T-helper 2 cell treated with Interferon-gamma antibody and Interleukin-4, amounts not matched to agents 100 ng/mL and 5 ng/mL, for 36 hours (primary cell): Measurements from ENCODE around the gene MGLL. TPM values are rescaled to one million over a fixed set of nuclear protein-coding genes. Genes with fewer than 3 reads are reported as not detected.

Source experiments
- intact Hi-C: fragments of 100-400 bp; cut with micrococcal nuclease; formaldehyde crosslinking; loops from one replicate; pipeline ENCODE4 v1.15.1; 2023
- total RNA-seq: library from RNA; stranded (reverse); gene quantifications from 2 replicates; pipeline ENCODE4 v1.2.3, GENCODE V29; 2022

The MGLL gene
- total RNA-seq, 1 donor from 2014 or later: 3.8 TPM

DNA sequence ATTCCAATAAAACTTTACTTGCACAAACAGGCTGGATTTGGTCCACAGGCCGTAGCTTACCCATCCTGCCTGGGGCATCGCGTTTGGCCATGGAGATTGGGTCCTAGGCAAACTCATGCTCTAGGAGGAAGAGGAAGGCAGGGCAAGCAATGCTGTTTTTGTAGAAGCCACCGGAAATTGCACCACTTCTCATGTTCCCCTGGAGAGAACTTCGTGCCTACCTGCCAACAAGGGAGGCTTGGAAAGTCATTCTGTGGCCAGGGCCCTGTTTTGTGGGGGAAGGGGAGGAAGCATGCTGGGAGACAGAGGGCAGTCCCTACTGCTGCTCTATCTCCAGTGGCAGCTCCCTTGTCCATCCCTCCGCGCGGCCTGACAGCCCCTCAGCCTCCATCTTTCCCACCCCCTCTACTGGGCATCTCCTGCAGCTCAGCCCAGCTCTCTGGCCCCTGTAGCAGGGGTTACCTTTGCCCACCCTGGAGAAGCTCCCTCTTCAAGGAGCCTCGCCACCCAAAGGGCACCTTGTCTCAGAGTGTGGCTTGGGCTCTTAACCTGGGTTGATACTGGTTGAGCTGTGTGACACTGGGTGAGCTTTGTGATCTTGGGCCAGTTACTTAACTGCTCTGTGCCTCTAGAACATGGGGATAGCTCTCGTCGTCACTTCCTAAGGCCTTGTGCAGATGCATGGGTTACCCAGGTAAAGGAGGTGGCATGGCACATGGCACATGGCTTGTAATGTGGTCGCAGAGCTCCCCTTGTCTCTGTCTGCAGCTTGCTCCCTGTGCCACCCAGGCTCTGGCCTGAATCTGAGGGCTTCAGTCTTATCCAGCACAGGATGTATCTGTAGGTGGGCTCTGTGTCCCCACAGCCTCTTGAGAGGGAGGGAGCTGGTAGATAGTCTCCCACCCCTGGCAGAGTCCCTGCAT lies 143.4 kb downstream of the MGLL start:
- intact Hi-C loops: no loop called here

- intact Hi-C loops: no loop called here
Measured at GRCh38 chr3:127678315-127678599, 144.1 kb downstream of the MGLL start.

DNA sequence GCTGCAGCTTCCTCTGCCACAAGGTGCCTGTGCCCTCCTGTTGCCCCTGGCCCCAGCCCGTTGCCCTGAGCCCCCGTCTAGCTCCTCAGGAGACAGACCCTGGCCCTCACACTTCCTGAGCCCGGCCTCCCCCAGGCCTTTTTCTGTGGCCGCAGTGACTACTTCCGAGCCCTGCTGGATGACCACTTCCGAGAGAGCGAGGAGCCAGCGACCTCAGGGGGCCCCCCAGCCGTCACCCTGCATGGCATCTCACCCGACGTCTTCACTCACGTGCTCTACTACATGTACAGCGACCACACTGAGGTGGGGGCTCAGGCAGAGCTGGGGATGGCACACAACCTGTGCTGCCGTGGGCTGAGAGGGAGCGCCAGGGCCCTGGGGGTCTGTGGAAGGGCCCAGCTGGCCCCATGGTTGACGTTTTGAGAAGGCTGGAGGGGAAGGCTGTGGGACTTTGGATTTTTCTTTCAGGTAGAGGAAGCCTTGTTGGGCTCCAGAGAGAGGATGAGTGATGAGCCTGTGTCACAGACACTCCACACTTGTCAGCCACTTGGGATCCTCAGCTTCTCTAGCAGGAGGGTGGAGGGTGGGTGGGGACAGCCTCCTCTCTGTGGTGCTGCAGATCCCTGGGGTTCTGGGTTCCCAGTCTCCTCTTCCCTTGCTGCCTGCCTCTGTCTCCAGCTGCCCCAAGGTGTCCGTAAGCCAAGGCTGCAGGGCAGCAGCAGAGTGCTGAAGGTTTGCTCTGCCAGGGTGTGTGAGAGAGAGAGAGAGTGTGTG lies 144.6 kb downstream of the MGLL start:
- intact Hi-C loops: no loop called here

GRCh38 chr3:127676921-127677351 lies 145.4 kb downstream of the MGLL start:
- intact Hi-C loops: no loop called here

DNA sequence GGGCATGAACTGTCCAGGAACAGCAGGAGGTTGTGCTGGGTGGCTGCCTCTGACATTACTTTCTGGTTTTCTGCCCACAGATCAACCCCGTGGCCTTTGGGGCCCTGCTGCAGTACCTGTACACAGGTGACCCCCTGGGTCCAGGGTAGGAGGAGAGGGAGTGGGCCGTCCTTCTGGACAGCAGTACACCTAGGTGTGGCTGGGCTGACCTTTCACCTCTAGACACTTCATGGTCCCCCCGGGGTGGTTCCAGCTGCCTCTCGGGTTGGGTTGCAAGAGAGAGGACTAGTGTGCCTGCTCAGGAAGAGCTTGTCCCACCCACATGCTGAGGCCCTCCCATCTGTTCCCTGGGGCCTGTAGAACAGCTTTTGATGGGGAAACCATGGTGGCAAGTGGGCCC lies 145.9 kb downstream of the MGLL start:
- intact Hi-C loops: no loop called here

DNA sequence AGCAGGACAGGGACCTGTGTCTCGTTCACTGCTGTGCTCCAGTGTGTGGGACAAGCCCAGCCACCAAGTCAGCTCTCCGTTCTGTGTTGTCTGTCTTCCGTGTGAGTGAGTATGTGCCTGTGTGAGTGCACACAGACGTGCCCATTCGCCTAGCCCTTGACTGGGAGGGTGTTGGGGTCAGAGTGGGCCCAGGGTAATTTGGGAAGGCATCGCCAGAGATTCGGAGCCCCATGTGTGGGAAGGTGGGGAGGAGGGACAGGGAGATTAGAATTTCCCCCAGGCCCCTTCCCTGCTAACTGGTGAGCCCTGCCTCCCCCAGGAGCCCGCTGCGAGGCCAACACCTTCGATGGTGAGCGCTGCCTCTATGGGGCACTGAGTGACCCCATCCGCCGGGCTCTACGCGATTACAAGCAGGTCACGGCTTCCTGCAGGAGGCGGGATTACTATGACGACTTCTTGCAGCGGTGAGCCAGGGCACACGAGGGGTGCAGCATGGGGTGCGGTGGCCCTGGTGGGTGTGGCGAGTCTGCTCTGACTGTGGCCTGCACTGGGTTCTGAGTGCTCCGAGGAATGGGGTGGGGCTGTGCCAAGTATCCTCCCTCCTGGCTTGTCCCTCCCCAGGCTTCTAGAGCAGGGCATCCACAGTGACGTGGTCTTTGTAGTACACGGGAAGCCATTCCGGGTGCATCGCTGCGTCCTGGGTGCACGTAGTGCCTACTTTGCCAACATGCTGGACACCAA lies 146.5 kb downstream of the MGLL start:
- intact Hi-C loops: no loop called here

GRCh38 chr3:127674790-127675189 lies 147.5 kb downstream of the MGLL start:
- intact Hi-C loops: loop anchor here (5.0 kb wide), 3 partner anchors 148 to 1592 kb away; partner anchors contain the start of genes MGLL, SEC61A1 and SLC41A3

GRCh38 chr3:127674101-127674721 lies 148.1 kb downstream of the MGLL start:
- intact Hi-C loops: loop anchor here (5.0 kb wide), 3 partner anchors 148 to 1592 kb away; partner anchors contain the start of genes MGLL, SEC61A1 and SLC41A3

DNA sequence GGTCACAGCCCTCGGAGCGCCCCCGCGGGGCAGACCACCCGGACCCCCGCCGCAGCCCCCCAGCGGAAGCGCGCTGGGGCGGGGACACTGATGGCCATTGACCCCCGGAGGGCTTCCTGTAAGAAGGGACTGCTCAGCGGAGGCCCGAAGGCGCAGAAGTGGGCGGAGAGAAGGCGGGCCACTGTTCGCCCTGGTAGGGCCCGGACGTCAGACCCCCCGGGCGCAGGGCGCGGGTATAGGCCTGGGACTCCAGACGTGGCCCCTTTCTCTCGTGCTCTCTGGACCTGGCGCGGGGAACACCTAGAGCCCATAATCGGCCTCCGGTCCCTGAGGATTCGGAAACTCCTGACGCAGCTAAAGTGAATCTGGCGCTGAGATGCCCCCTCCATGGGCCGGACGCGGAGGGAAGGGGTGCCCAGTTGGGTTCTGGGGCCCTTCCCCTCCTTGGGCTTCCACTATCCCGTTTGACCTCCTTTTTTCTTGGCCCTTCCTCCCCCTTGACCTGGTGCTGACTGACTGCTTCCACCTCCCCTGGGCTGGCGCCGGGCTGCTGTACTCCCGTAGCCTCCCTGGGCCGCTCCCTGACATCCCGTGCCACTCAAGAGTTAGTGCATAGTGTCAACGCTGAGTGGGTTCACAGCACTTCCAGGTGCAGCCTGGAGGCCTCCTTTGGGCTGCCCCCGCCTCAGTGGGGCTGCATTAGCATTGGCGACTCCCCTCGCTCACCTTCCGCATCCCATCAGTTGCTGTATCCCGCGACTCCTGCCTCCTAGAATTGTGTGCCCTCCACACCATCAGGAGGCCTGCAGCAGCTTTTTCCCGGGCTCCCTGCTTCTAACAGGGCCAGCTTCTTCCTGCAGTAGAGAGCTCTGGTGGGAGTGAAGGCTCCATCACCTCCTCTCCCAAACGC lies 148.9 kb downstream of the MGLL start:
- intact Hi-C loops: loop anchor here (2.0 to 5.0 kb wide), 5 partner anchors 23 to 1591 kb away; partner anchors contain the start of genes MGLL, SEC61A1, SLC41A3 and TPRA1

GRCh38 chr3:127672429-127673190 lies 149.7 kb downstream of the MGLL start, which contains the start of gene ABTB1:
ABTB1 (plus strand) TSS chr3:127672952; CDS start chr3:127673026, 74 bp downstream.
- intact Hi-C loops: loop anchor here (1.0 to 5.0 kb wide), 7 partner anchors 24 to 1590 kb away; partner anchors contain the start of genes MCM2, MGLL, SEC61A1 and SLC41A3

DNA sequence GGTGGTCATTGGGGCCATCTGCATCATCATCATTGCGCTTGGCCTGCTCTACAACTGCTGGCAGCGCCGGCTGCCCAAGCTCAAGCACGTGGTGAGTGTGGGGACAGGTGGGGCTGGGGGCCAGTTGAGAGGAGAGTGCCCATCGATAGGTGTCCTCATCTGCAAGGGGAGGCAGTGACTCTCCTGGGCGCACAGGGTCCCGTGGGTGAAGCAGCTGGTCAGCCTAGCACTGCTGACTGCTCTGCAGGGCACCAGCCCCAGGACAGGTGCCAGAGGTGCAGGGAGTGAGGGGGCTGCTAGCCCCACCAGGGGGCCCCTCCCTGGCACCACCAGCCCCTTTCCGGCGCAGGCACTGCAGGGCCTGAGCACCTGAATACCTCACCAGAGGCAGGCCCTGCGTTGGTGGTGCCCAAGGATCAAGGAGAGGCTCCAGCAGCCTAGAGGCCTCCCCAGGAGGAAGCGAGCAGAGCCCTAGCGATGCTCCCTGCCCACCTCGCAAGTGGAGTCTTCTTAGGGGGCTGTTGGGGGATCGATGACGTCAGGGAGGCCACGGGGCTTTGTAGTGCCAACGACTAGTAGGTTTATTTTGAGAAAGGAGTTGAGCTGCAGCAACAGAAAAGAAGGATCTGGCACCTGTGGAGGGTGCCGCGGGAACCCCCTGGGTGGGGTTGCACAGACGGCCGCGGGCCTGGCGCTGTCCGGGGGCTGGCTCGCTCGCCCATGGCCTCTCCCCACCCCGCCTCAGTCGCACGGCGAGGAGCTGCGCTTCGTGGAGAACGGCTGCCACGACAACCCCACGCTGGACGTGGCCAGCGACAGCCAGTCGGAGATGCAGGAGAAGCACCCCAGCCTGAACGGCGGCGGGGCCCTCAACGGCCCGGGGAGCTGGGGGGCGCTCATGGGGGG lies 150.5 kb downstream of the MGLL start:
- intact Hi-C loops: loop anchor here (1.0 to 5.0 kb wide), 7 partner anchors 25 to 1589 kb away; partner anchors contain the start of genes MCM2, MGLL, SEC61A1 and SLC41A3

- intact Hi-C loops: loop anchor here (5.0 kb wide), 3 partner anchors 151 to 1589 kb away; partner anchors contain the start of genes MGLL, SEC61A1 and SLC41A3
Measured at GRCh38 chr3:127670761-127671522, 151.4 kb downstream of the MGLL start.

DNA sequence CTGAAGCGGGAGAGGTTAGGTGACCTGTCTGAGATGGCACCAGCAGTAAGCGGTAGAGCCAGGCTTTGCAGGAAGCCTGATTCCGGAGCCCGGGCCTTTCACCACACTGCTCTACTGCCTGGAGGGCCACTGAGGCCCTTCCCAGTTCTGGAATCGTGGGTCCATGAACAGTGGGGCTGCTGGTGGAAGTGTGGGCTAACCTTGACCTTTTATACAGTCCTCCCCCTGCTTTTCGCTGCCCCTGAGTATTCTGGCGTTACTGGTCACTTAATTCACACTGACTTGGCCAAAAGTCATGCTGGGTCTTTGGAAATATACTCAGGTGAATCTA lies 152.1 kb downstream of the MGLL start:
- intact Hi-C loops: loop anchor here (5.0 kb wide), 3 partner anchors 152 to 1588 kb away; partner anchors contain the start of genes MGLL, SEC61A1 and SLC41A3

DNA sequence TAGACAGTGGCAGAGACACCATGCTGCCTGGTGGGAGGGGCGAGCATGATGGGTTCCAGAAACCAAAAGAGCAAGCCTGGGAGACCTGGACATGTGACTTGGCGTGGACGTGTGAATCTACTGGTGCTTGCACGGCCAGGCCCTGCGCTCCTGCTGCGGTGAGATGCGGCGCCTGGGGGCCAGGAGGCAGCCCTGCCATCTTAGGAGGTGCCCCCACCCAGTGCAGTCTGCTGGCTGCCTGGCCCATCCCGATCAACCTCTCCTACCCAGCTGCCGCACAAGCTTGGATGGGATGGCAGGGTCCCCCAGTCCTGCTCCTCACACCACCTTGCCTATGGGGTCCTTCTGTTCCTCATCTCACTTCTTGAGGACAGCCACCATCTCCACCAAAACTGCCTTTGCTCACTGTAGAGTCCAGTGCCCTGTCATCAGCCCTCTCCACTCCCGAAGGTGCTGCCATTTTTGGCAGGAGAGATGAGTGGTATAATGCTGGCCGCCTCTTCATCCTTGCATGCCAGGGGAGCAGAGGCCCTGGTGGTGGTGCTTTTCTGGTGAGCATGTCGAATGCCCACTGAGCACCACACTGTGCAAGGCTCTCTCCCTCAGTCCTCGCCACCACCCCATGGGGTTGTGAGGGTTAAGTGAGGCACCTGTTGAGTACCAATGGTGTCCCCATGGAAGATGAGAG lies 152.6 kb downstream of the MGLL start:
- intact Hi-C loops: loop anchor here (5.0 kb wide), 3 partner anchors 153 to 1587 kb away; partner anchors contain the start of genes MGLL, SEC61A1 and SLC41A3

DNA sequence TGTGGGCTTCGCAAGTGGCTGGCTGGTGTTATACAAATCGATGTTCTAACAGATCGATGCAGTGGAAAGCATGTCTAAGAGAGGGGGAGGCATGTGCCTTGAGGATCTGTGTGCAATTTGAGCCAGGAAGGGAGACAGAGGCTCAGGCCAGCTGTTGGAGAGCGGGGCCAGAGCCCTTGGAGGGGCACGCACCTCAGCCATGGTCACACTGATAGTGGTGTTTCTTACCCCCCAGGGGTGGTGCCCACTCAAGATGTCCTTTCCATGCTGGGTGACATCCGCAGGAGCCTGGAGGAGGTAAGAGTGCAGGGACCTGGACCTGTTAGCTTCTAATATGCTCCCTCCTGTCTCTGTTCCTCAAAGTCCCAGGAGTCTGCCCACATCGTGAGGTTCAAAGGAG lies 153.4 kb downstream of the MGLL start:
- intact Hi-C loops: no loop called here

DNA sequence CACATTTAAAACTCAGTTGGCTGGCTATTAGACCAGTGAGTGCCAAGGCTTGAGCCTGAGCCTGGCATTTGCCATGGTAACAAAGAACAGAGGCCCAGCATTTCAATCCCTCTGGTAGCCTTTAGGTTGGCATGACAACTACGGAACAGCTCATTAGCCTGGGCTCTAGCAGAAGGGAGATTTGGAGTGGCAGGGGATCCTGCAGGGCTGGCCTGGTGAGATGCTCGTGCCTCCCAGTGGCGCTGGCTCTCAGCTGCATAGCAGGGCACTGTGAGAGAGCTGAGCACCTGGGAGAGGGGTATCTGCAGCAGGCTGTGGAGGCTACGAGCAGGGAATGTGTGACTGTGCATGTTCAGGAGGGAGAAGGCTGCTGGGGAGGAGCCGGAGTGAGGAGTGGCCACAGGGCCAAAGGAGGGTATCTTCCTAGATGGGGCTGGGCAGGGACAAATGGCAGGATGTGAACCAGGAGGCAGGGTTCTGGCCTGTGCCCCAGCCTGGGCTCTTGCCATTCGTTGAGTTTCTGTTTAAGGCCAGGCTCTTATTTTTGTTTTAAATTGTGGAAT lies 155.1 kb downstream of the MGLL start:
- intact Hi-C loops: no loop called here
